Ishikawa (cell line): Measurements from ENCODE around the gene C11orf24.
A peak's percentile ranks its signal among the peaks of the same experiment; 100 is the strongest.

ENCODE experiments used
- CEBPB ChIP-seq: IDR thresholded peaks from 2 replicates; pipeline ENCODE4 v1.6.1; 2012
- CREB1 ChIP-seq: IDR thresholded peaks from 2 replicates; pipeline ENCODE4 v1.6.1; 2012; ENCODE audit warnings: low read depth
- EGR1 ChIP-seq: IDR thresholded peaks from 2 replicates; pipeline ENCODE4 v1.6.1; 2012
- EP300 ChIP-seq: IDR thresholded peaks from 2 replicates; pipeline ENCODE4 v1.6.1; 2012; ENCODE audit warnings: borderline replicate concordance
- FOXM1 ChIP-seq: IDR thresholded peaks from 2 replicates; pipeline ENCODE4 v1.6.1; 2012; ENCODE audit warnings: low read depth, borderline replicate concordance
- RAD21 ChIP-seq: IDR thresholded peaks from 2 replicates; pipeline ENCODE4 v1.6.1; 2012; ENCODE audit warnings: low read depth
- TAF1 ChIP-seq: IDR thresholded peaks from 2 replicates; pipeline ENCODE4 v1.6.1; 2012; ENCODE audit warnings: low read depth, mild to moderate bottlenecking
- TCF12 ChIP-seq: IDR thresholded peaks from 2 replicates; pipeline ENCODE4 v1.6.1; 2012; ENCODE audit warnings: low read depth
- TEAD4 ChIP-seq: IDR thresholded peaks from 2 replicates; pipeline ENCODE4 v1.6.1; 2012
- YY1 ChIP-seq: IDR thresholded peaks from 2 replicates; pipeline ENCODE4 v1.6.1; 2012; ENCODE audit warnings: low read depth
- ZBTB7A ChIP-seq: IDR thresholded peaks from 2 replicates; pipeline ENCODE4 v1.6.1; 2012; ENCODE audit warnings: low read depth
- TF ChIP-seq, protein P1 (sequence below): IDR thresholded peaks from 2 replicates; pipeline ENCODE4 v1.6.1; 2012
- TF ChIP-seq, protein P2 (sequence below): IDR thresholded peaks from 2 replicates; pipeline ENCODE4 v1.6.1; 2012; ENCODE audit warnings: low read depth, mild to moderate bottlenecking
- TF ChIP-seq, protein P3 (sequence below): IDR thresholded peaks from 2 replicates; pipeline ENCODE4 v1.6.1; 2012

DNA sequence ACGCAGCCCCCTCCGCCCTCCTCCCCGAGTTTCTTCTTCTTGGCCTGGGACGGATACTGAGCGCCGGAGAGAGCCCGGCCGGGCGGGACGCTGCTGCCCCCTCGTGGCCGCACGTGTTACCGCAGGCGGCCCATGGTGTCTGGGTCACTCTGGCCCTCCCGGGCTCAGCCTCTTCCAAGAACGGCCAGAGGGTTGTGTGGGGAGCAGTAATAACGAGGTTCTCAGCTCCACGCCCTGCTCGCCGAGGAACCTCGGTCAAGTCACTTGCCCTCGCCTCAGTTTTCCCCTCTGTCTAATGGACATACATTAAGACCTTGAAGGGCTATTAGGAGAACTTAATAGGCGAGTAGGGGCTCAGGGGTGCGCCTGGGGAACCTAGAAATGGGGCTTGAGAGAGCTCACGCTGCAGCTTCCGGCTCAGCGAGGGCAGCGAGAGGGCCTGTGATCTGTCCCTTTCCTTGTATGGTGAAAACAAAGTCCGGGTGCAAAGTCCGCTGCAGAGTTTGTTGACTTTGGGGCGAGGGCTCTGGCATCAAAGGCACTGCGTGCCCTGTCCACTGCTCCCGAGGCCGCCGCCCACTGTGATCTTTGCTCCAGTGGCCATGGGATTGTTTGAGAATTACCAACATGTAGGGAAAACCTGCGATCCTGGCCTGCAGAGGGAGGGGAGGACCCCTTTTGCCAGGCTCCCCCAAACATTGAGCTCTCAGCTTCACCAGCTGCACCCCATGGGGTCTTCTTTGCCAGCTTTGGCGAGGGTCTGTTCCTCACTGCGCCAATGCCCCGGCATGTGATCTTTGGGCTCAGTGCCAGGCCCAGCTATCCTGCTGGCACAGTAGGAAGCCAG lies 26.3 kb upstream of the C11orf24 start:
- TF ChIP-seq TEAD4 (no peak), CREB1 (no peak), EP300 (no peak), CEBPB (no peak), RAD21 (peak; percentile 91), EGR1 (0 out of 2 replicates have a peak, but pooled peaks have one; percentile 41), YY1 (no peak), TAF1 (no peak), ZBTB7A (peak; percentile 19; the same call in 1 of the 2 replicates), TCF12 (no peak), FOXM1 (no peak)
- TF ChIP-seq, protein P1, sequence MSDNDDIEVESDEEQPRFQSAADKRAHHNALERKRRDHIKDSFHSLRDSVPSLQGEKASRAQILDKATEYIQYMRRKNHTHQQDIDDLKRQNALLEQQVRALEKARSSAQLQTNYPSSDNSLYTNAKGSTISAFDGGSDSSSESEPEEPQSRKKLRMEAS: peak; percentile 35; the same call in 1 of the 2 replicates
- TF ChIP-seq, protein P2, sequence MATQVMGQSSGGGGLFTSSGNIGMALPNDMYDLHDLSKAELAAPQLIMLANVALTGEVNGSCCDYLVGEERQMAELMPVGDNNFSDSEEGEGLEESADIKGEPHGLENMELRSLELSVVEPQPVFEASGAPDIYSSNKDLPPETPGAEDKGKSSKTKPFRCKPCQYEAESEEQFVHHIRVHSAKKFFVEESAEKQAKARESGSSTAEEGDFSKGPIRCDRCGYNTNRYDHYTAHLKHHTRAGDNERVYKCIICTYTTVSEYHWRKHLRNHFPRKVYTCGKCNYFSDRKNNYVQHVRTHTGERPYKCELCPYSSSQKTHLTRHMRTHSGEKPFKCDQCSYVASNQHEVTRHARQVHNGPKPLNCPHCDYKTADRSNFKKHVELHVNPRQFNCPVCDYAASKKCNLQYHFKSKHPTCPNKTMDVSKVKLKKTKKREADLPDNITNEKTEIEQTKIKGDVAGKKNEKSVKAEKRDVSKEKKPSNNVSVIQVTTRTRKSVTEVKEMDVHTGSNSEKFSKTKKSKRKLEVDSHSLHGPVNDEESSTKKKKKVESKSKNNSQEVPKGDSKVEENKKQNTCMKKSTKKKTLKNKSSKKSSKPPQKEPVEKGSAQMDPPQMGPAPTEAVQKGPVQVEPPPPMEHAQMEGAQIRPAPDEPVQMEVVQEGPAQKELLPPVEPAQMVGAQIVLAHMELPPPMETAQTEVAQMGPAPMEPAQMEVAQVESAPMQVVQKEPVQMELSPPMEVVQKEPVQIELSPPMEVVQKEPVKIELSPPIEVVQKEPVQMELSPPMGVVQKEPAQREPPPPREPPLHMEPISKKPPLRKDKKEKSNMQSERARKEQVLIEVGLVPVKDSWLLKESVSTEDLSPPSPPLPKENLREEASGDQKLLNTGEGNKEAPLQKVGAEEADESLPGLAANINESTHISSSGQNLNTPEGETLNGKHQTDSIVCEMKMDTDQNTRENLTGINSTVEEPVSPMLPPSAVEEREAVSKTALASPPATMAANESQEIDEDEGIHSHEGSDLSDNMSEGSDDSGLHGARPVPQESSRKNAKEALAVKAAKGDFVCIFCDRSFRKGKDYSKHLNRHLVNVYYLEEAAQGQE: no peak
- TF ChIP-seq, protein P3, sequence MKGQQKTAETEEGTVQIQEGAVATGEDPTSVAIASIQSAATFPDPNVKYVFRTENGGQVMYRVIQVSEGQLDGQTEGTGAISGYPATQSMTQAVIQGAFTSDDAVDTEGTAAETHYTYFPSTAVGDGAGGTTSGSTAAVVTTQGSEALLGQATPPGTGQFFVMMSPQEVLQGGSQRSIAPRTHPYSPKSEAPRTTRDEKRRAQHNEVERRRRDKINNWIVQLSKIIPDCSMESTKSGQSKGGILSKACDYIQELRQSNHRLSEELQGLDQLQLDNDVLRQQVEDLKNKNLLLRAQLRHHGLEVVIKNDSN: no peak
